ENCODE data around the gene TARBP2.

GRCh38 chr12:53523131-53523530 is 22.0 kb downstream of the TARBP2 start:
- TF ChIP-seq NFIC (IDR thresholded peaks at IDR 0.05; ENCODE audit: borderline replicate concordance) = no peak
- no peak for TF ChIP-seq GABPA (IDR thresholded peaks at IDR 0.05; ENCODE audit: low read depth)
- TF ChIP-seq, protein P1, sequence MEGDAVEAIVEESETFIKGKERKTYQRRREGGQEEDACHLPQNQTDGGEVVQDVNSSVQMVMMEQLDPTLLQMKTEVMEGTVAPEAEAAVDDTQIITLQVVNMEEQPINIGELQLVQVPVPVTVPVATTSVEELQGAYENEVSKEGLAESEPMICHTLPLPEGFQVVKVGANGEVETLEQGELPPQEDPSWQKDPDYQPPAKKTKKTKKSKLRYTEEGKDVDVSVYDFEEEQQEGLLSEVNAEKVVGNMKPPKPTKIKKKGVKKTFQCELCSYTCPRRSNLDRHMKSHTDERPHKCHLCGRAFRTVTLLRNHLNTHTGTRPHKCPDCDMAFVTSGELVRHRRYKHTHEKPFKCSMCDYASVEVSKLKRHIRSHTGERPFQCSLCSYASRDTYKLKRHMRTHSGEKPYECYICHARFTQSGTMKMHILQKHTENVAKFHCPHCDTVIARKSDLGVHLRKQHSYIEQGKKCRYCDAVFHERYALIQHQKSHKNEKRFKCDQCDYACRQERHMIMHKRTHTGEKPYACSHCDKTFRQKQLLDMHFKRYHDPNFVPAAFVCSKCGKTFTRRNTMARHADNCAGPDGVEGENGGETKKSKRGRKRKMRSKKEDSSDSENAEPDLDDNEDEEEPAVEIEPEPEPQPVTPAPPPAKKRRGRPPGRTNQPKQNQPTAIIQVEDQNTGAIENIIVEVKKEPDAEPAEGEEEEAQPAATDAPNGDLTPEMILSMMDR (IDR thresholded peaks at IDR 0.05) = no peak
- TF ChIP-seq RXRA (IDR thresholded peaks at IDR 0.05; ENCODE audit: borderline replicate concordance, low read depth) = no peak
- no peak for TF ChIP-seq EP300 (IDR thresholded peaks at IDR 0.05; ENCODE audit: borderline replicate concordance in 1 of 2, low read depth in 1 of 2, low read length in 1 of 2)
- no peak for TF ChIP-seq MXI1 (IDR thresholded peaks at IDR 0.05; ENCODE audit: low read depth, low read length)
- no peak for TF ChIP-seq TCF12 (IDR thresholded peaks at IDR 0.05)
- no peak for TF ChIP-seq SIN3A (IDR thresholded peaks at IDR 0.05; ENCODE audit: borderline replicate concordance, low read depth, low read length)
- TF ChIP-seq RCOR1 (IDR thresholded peaks at IDR 0.05; ENCODE audit: low read length) = no peak
- TF ChIP-seq YY1 (IDR thresholded peaks at IDR 0.05; ENCODE audit: low read depth) = no peak
- TF ChIP-seq SMC3 (IDR thresholded peaks at IDR 0.05; ENCODE audit: low read depth, low read length) = no peak
- no peak for TF ChIP-seq RFX5 (IDR thresholded peaks at IDR 0.05; ENCODE audit: low read length)
- no peak for TF ChIP-seq EZH2phosphoT487 (IDR thresholded peaks at IDR 0.05; ENCODE audit: borderline replicate concordance, low read depth)

Data from SK-N-SH (cell line).